ENCODE measurements around the gene SNAPC1.

Gene SNAPC1

GRCh38 chr14:61720294-61720661, 41.9 kb upstream of the SNAPC1 start:
- H3K27me3 Mint-ChIP-seq (ENCODE audit: low read depth): no peaks in the 10 kb centered on the region
- no peak overlapping the region for H3K27ac Mint-ChIP-seq
- no peak overlapping the region for H3K4me3 Mint-ChIP-seq
- peaks cover 32% of the 10 kb centered on the region for H3K4me1 Mint-ChIP-seq
- peaks cover 32% of the 10 kb centered on the region for H3K36me3 Mint-ChIP-seq (ENCODE audit: low read depth)
- H3K9me3 Mint-ChIP-seq: no peaks in the 10 kb centered on the region
- TF ChIP-seq, protein P1, sequence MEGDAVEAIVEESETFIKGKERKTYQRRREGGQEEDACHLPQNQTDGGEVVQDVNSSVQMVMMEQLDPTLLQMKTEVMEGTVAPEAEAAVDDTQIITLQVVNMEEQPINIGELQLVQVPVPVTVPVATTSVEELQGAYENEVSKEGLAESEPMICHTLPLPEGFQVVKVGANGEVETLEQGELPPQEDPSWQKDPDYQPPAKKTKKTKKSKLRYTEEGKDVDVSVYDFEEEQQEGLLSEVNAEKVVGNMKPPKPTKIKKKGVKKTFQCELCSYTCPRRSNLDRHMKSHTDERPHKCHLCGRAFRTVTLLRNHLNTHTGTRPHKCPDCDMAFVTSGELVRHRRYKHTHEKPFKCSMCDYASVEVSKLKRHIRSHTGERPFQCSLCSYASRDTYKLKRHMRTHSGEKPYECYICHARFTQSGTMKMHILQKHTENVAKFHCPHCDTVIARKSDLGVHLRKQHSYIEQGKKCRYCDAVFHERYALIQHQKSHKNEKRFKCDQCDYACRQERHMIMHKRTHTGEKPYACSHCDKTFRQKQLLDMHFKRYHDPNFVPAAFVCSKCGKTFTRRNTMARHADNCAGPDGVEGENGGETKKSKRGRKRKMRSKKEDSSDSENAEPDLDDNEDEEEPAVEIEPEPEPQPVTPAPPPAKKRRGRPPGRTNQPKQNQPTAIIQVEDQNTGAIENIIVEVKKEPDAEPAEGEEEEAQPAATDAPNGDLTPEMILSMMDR (IDR thresholded peaks at IDR 0.05; ENCODE audit: unreplicated experiment in 3 of 3): no peak

DNA sequence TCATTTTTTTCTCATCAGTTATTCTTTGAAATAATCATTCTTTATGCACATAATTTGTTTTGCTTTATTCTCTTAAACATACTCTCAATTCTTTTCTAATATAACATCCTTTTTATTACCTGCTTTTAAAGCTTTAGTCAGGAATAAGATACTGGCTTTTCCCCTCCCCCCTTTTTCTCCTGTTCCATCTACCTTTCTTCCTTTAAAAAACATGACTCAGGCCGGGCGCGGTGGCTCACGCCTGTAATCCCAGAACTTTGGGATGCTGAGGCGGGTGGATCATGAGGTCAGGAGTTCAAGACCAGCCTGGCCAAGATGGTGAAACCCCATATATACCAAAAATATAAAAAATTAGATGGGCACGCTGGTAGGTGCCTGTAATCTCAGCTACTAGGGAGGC, 41.5 kb upstream of the SNAPC1 start:
- Mint-ChIP-seq H3K27me3 (ENCODE audit: low read depth) (no peaks in the 10 kb centered on the region), H3K36me3 (ENCODE audit: low read depth) (peaks cover 32% of the 10 kb centered on the region), H3K4me1 (peaks cover 29% of the 10 kb centered on the region), H3K27ac (no peak overlapping the region), H3K9me3 (no peaks in the 10 kb centered on the region), H3K4me3 (no peak overlapping the region)
- TF ChIP-seq, protein P1 (IDR thresholded peaks at IDR 0.05; ENCODE audit: unreplicated experiment in 3 of 3): no peak

DNA sequence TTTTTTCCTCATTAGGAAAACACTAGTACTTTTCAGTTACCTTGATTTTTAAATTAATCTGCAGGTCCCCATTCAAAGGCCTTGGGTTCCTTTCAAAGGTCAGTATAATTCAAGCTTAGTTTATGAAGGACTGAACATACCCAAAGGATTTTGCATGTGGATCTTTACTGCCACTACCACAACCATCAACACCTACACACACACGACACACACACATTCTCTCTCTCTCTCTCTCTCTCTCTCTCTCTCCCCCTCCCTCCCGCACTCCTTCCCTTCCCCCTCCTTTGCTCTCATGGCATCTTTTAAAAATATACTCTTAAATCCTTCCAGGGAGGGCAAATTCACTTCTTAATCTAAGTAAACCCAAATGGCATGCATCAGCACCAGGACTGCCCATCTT, 38.1 kb upstream of the SNAPC1 start:
- no peaks in the 10 kb centered on the region for H3K9me3 Mint-ChIP-seq
- TF ChIP-seq, protein P1 (IDR thresholded peaks at IDR 0.05; ENCODE audit: unreplicated experiment in 3 of 3): no peak
- no peak overlapping the region for H3K27ac Mint-ChIP-seq
- H3K4me1 Mint-ChIP-seq: peaks cover 10% of the 10 kb centered on the region
- H3K36me3 Mint-ChIP-seq (ENCODE audit: low read depth): peaks cover 61% of the 10 kb centered on the region
- H3K27me3 Mint-ChIP-seq (ENCODE audit: low read depth): no peaks in the 10 kb centered on the region
- H3K4me3 Mint-ChIP-seq: no peak overlapping the region

DNA sequence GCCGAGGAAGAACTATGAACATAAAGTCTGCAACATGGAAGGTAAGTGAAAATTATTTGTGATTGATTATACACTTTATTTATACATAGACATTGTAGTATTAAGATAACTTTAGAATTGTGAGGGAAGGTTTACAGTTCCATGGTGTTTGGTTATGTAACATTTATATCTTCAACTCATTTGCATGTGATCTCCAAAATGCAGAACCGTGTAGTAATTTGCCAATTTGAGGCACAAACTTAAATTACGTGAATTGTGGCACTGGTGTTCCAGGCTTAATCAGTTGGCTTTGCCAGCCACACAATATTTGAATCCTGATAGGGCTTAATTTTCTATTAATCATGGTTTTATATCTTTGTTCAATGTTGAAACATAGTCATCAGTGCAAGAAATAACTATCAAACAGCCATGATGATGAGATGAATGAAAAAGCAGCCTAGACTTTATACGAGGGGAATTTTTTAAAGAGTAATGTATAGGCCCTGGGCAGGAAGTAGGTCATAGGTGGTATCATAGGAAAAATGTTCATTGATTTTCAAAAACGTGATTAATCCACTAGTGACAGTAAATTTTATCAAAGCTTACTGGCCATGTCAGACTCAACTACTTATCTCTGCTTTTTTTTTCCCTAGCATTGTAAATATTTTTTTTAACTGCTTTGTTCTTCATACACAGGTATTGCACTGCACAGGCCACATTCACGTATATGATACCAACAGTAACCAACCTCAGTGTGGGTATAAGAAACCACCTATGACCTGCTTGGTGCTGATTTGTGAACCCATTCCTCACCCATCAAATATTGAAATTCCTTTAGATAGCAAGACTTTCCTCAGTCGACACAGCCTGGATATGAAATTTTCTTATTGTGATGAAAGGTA, 35.2 kb upstream of the SNAPC1 start:
- no peaks in the 10 kb centered on the region for H3K27me3 Mint-ChIP-seq (ENCODE audit: low read depth)
- H3K36me3 Mint-ChIP-seq (ENCODE audit: low read depth): peaks cover 73% of the 10 kb centered on the region
- no peak overlapping the region for H3K4me3 Mint-ChIP-seq
- no peak overlapping the region for H3K27ac Mint-ChIP-seq
- no peaks in the 10 kb centered on the region for H3K4me1 Mint-ChIP-seq
- H3K9me3 Mint-ChIP-seq: no peaks in the 10 kb centered on the region
- TF ChIP-seq, protein P1 (IDR thresholded peaks at IDR 0.05; ENCODE audit: unreplicated experiment in 3 of 3): no peak

GRCh38 chr14:61730756-61731373, 31.4 kb upstream of the SNAPC1 start:
- Mint-ChIP-seq H3K27ac (no peak overlapping the region), H3K36me3 (ENCODE audit: low read depth) (peaks cover 82% of the 10 kb centered on the region), H3K4me3 (no peak overlapping the region), H3K9me3 (no peaks in the 10 kb centered on the region), H3K27me3 (ENCODE audit: low read depth) (no peaks in the 10 kb centered on the region), H3K4me1 (no peaks in the 10 kb centered on the region)
- TF ChIP-seq, protein P1 (IDR thresholded peaks at IDR 0.05; ENCODE audit: unreplicated experiment in 3 of 3): peak; percentile 49 to 67 (median 50)

Data from nephron (organoid).